NK-92 (cell line): Measurements from ENCODE around the gene SLC8A2.

Experiments used
- DNase-seq: peaks from one replicate; lab custom pipeline; 2025; ENCODE audit not compliant: unreplicated experiment; lab: John Stamatoyannopoulos, UW

SLC8A2 gene

GRCh38 chr19:47432499-47432898 lies 39.2 kb downstream of the SLC8A2 start:
- DNase-seq = no peak

GRCh38 chr19:47432091-47432490 lies 39.6 kb downstream of the SLC8A2 start:
- DNase-seq = no peak

GRCh38 chr19:47430041-47430802 lies 41.5 kb downstream of the SLC8A2 start:
- no peak for DNase-seq

GRCh38 chr19:47429140-47429793 lies 42.4 kb downstream of the SLC8A2 start:
- no peak for DNase-seq

GRCh38 chr19:47428177-47428894 lies 43.4 kb downstream of the SLC8A2 start:
- no peak for DNase-seq

- no peak for DNase-seq
Measured at GRCh38 chr19:47427241-47428176, 44.2 kb downstream of the SLC8A2 start.

GRCh38 chr19:47423203-47423882 lies 48.4 kb downstream of the SLC8A2 start:
- no peak for DNase-seq

GRCh38 chr19:47422417-47423163 lies 49.1 kb downstream of the SLC8A2 start:
- DNase-seq = no peak

- no peak for DNase-seq
Measured at GRCh38 chr19:47421844-47422395, 49.8 kb downstream of the SLC8A2 start.

- DNase-seq = no peak
Measured at GRCh38 chr19:47421244-47421786, 50.4 kb downstream of the SLC8A2 start.

GRCh38 chr19:47419789-47420188 lies 51.9 kb downstream of the SLC8A2 start:
- no peak for DNase-seq

- DNase-seq = no peak
Measured at GRCh38 chr19:47419030-47419783, 52.5 kb downstream of the SLC8A2 start, which contains the start of gene MEIS3. Gene MEIS3 (minus strand): TSS chr19:47419527. CDS start chr19:47419081, 446 bp downstream.

- DNase-seq = no peak
Measured at GRCh38 chr19:47418692-47419029, 53.0 kb downstream of the SLC8A2 start.

GRCh38 chr19:47417746-47418691 lies 53.7 kb downstream of the SLC8A2 start:
- DNase-seq = no peak

GRCh38 chr19:47417107-47417745 lies 54.5 kb downstream of the SLC8A2 start:
- DNase-seq = no peak

- DNase-seq = no peak
Measured at GRCh38 chr19:47416643-47416985, 55.1 kb downstream of the SLC8A2 start.
